AG04450 (cell line): Measurements from ENCODE around the gene RAB5B. TPM values are rescaled to one million over a fixed set of nuclear protein-coding genes. Genes with fewer than 3 reads are reported as not detected.

Experiments used
- CTCF ChIA-PET: fragments of 300-600, 350-600 bp; formaldehyde crosslinking; extraction: SDS; loops from one replicate; lab custom pipeline; 2022; ENCODE audit warnings: antibody characterized with exemption, inconsistent platforms; lab: Charles Lee
- POLR2A ChIA-PET: fragments of 350-600 bp; formaldehyde crosslinking; extraction: SDS; loops from one replicate; lab custom pipeline; 2021; ENCODE audit warnings: antibody characterized with exemption, inconsistent platforms; lab: Yijun Ruan, JAX
- DNase-seq: peaks from one replicate; pipeline ENCODE4 v3.0.0-alpha.2; 2011; ENCODE audit warnings: low read depth, low spot score
- H3K27ac ChIP-seq: one replicate; pipeline ENCODE4 v1.5.1; 2012; ENCODE audit warnings: low read depth, low read length, control low read depth
- H3K27me3 ChIP-seq: one replicate; pipeline ENCODE4 v1.6.0; 2012; ENCODE audit warnings: low read length; ENCODE audit not compliant: control insufficient read depth, insufficient read depth
- H3K4me3 ChIP-seq: 2 replicates; pipeline ENCODE4 v1.5.1; 2011; ENCODE audit warnings: mild to moderate bottlenecking, low read depth, low read length, control low read depth
- H3K9me3 ChIP-seq: 2 replicates; pipeline ENCODE4 v1.5.1; 2012; ENCODE audit warnings: low read length; ENCODE audit not compliant: control insufficient read depth, insufficient read depth
- polyA plus RNA-seq: library from polyadenylated mRNA; depleted of rRNA; stranded (reverse); fragments of >200 nt; gene quantifications from 2 replicates; pipeline ENCODE4 v1.2.3, GENCODE V29; 2011
- TF ChIP-seq, protein P1 (sequence below): IDR thresholded peaks from 2 replicates; pipeline ENCODE4 v1.5.1; 2011; ENCODE audit warnings: low read depth, low read length, control low read depth, inconsistent platforms

Gene RAB5B
- polyA plus RNA-seq, 1 experiment: 157 TPM

DNA sequence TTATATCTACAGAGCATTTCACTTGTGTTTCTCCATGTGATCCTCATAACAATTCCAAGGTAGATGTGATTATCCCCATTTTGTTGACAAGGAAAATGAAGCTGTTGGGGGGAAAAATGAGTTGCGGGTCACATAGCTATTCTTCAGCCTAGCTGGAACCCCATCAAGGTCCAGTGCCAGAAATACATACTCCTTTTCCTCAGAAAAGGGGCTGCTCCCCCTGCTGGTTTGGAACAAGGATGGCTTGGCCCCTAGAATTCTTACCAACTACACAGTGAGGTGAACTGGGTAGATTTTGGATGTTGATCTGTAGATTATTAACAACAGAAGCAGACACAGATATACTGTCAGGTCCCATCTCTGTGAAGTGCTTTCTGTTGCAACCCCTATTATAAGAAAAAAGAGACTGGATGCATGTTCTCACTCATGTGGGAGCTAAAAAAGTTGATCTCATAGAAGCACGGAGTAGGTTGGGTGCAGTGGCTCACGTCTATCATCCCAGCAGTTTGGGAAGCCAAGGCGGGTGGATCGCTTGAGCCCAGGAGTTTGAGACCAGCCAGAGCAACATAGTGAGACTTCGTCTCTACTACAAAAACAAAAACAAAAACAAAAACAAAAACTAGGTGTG lies 55.9 kb downstream of the RAB5B start:
- H3K27me3 ChIP-seq: no peaks in the 10 kb centered on the region
- no peak for DNase-seq

DNA sequence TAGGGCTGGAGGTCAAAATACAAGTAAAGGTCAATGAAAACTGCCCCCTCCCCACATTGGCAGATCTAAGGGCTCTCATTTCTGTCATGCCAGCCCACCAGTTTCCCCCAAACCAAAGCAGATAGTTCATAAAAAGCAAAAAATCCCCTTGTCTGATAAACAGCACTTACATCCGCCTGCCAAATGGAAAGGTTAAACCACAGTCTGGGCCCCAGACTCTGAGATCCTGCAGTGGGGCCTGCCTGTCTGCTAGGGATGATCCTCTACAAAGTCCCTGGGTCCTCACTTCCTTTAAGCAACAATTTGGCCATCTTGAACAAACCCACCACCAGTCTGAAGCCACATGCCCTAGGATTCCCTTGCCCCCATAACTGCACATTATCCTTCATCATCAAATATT lies 58.1 kb downstream of the RAB5B start:
- no peak for DNase-seq
- no peak overlapping the region for H3K27ac ChIP-seq
- POLR2A ChIA-PET: no interaction called here
- TF ChIP-seq, protein P1, sequence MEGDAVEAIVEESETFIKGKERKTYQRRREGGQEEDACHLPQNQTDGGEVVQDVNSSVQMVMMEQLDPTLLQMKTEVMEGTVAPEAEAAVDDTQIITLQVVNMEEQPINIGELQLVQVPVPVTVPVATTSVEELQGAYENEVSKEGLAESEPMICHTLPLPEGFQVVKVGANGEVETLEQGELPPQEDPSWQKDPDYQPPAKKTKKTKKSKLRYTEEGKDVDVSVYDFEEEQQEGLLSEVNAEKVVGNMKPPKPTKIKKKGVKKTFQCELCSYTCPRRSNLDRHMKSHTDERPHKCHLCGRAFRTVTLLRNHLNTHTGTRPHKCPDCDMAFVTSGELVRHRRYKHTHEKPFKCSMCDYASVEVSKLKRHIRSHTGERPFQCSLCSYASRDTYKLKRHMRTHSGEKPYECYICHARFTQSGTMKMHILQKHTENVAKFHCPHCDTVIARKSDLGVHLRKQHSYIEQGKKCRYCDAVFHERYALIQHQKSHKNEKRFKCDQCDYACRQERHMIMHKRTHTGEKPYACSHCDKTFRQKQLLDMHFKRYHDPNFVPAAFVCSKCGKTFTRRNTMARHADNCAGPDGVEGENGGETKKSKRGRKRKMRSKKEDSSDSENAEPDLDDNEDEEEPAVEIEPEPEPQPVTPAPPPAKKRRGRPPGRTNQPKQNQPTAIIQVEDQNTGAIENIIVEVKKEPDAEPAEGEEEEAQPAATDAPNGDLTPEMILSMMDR: no peak
- CTCF ChIA-PET: interaction anchor here (1.7 kb wide), 1 partner anchor 36 kb away, joined by 8 read pairs; no protein-coding TSS in a partner anchor
- no peaks in the 10 kb centered on the region for H3K9me3 ChIP-seq
- no peak overlapping the region for H3K4me3 ChIP-seq
- no peaks in the 10 kb centered on the region for H3K27me3 ChIP-seq

More for the DNA sequence above, 55.9 kb downstream of the RAB5B start:
- ChIA-PET CTCF (interaction anchor here (0.6 to 3.1 kb wide), 25 partner anchors 9 to 319 kb away, joined by 3 to 104 read pairs (median 5); partner anchors contain the start of genes IKZF4, PA2G4, RAB5B and SUOX), POLR2A (interaction anchor here (0.9 kb wide), 1 partner anchor 9 kb away, joined by 5 read pairs; the partner anchor contains the start of gene IKZF4)
- TF ChIP-seq, protein P1: peak; percentile 89
- Histone ChIP-seq H3K4me3 (no peak overlapping the region), H3K27ac (no peak overlapping the region), H3K9me3 (no peaks in the 10 kb centered on the region)

- ChIA-PET POLR2A (no interaction called here), CTCF (interaction anchor here (0.6 kb wide), 1 partner anchor 41 kb away, joined by 3 read pairs; no protein-coding TSS in a partner anchor)
- DNase-seq: no peak
- Histone ChIP-seq H3K9me3 (no peaks in the 10 kb centered on the region), H3K27ac (no peak overlapping the region), H3K4me3 (no peak overlapping the region), H3K27me3 (no peaks in the 10 kb centered on the region)
- TF ChIP-seq, protein P1: no peak
Observed at GRCh38 chr12:56034586-56035332, 60.9 kb downstream of the RAB5B start.

GRCh38 chr12:56037161-56037560 lies 63.3 kb downstream of the RAB5B start:
- TF ChIP-seq, protein P1: no peak

More at GRCh38 chr12:56037161-56037560, 63.3 kb downstream of the RAB5B start:
- no peak for DNase-seq
- Histone ChIP-seq H3K9me3 (no peaks in the 10 kb centered on the region), H3K4me3 (no peak overlapping the region), H3K27me3 (no peaks in the 10 kb centered on the region), H3K27ac (no peak overlapping the region)
- POLR2A ChIA-PET: interaction anchor here (0.5 kb wide), 1 partner anchor 9 kb away, joined by 3 read pairs; no protein-coding TSS in a partner anchor
- CTCF ChIA-PET: interaction anchor here (1.0 to 5.0 kb wide), 3 partner anchors 8 to 299 kb away, joined by 4 to 28 read pairs (median 16); partner anchors contain the start of gene SUOX
